H1 (cell line): ENCODE results near the gene PLA1A. TPM values are rescaled to one million over a fixed set of nuclear protein-coding genes. Genes with fewer than 3 reads are reported as not detected.

ENCODE experiments used
- CTCF ChIA-PET: fragments of 300-600 bp; sonication (Branson Sonifier 250); formaldehyde crosslinking; loops from one replicate; lab custom pipeline; 2021; ENCODE audit not compliant: partially characterized antibody; lab: Charles Lee
- POLR2A ChIA-PET: fragments of 300-600 bp; sonication (Branson Sonifier 250); formaldehyde crosslinking; loops from one replicate; lab custom pipeline; 2021; ENCODE audit warnings: inconsistent platforms; ENCODE audit not compliant: partially characterized antibody; lab: Charles Lee
- DNase-seq, 2 experiments: peaks; one replicate each; pipeline versions ENCODE4 v3.0.0 to v3.0.0-alpha.2; 2010 to 2022; ENCODE audit warnings: low spot score in 2 of 2, low read depth in 1 of 2, mixed read lengths in 1 of 2
- FAIRE-seq: peaks from 2 replicates; lab custom pipeline; 2011; peaks lifted over from hg19 to GRCh38; lab: Jason Lieb, UNC
- H2AFZ ChIP-seq: 2 replicates; pipeline ENCODE4 v1.8.1; 2012; ENCODE audit warnings: low read length, inconsistent platforms
- H2AK5ac ChIP-seq: 2 replicates; pipeline ENCODE4 v1.6.1; 2013; ENCODE audit warnings: low read depth, low read length
- H2BK120ac ChIP-seq: replicated peaks from 2 replicates; pipeline ENCODE3; 2013; ENCODE audit warnings: low read depth, low read length, inconsistent platforms
- H2BK12ac ChIP-seq: 2 replicates; pipeline ENCODE4 v1.6.1; 2013; ENCODE audit warnings: low read depth, low read length
- H2BK15ac ChIP-seq: 2 replicates; pipeline ENCODE4 v1.6.1; 2013; ENCODE audit warnings: low read length
- H2BK20ac ChIP-seq: 2 replicates; pipeline ENCODE4 v1.6.1; 2013; ENCODE audit warnings: low read length
- H2BK5ac ChIP-seq: 2 replicates; pipeline ENCODE4 v1.6.1; 2013; ENCODE audit warnings: low read depth, low read length
- H3K14ac ChIP-seq: 2 replicates; pipeline ENCODE4 v1.6.1; 2013; ENCODE audit warnings: inconsistent platforms; ENCODE audit not compliant: insufficient read length
- H3K18ac ChIP-seq: 2 replicates; pipeline ENCODE4 v1.6.1; 2013; ENCODE audit warnings: low read length; ENCODE audit errors: extremely low read depth
- H3K23ac ChIP-seq: 2 replicates; pipeline ENCODE4 v1.6.1; 2013; ENCODE audit warnings: inconsistent platforms; ENCODE audit not compliant: insufficient read length
- H3K23me2 ChIP-seq: 2 replicates; pipeline ENCODE4 v1.6.1; 2013; ENCODE audit warnings: low read depth, low read length
- H3K27ac ChIP-seq: 2 replicates; pipeline ENCODE4 v1.6.1; 2011; ENCODE audit warnings: low read depth, low read length, inconsistent platforms
- H3K27me3 ChIP-seq, 4 experiments: replicated peaks in 1 of 4; 1 replicate in 1 of 4; 2 replicates in 3 of 4; pipeline versions ENCODE4 v1.6.1 to v1.8.1; 2011 to 2013; ENCODE audit warnings: low read length in 3 of 4, mild to moderate bottlenecking in 3 of 4, inconsistent platforms in 2 of 4, mixed read lengths in 2 of 4, moderate library complexity in 1 of 4; ENCODE audit not compliant: control insufficient read depth in 3 of 4, insufficient read depth in 3 of 4; ENCODE audit errors: extremely low read depth in 1 of 4
- H3K36me3 ChIP-seq, 4 experiments: 2 replicates each; pipeline versions ENCODE4 v1.6.1 to v1.8.1; 2011 to 2013; ENCODE audit warnings: mild to moderate bottlenecking in 4 of 4, low read length in 3 of 4, moderate library complexity in 2 of 4, control low read depth in 1 of 4, inconsistent platforms in 1 of 4; ENCODE audit not compliant: insufficient read depth in 4 of 4, control insufficient read depth in 2 of 4
- H3K4ac ChIP-seq: replicated peaks from 2 replicates; pipeline ENCODE3; 2013; ENCODE audit warnings: low read length, low read depth, mixed read lengths, inconsistent platforms; ENCODE audit not compliant: insufficient read length
- H3K4me1 ChIP-seq, 4 experiments: replicated peaks in 1 of 4; 1 replicate in 1 of 4; 2 replicates in 3 of 4; pipeline versions ENCODE4 v1.6.1 to v1.8.1; 2011 to 2013; ENCODE audit warnings: low read length in 3 of 4, inconsistent platforms in 2 of 4, mixed read lengths in 1 of 4; ENCODE audit not compliant: insufficient read depth in 4 of 4, control insufficient read depth in 3 of 4
- H3K4me2 ChIP-seq, 2 experiments: 2 replicates each; pipeline versions ENCODE4 v1.6.1 to v1.8.1; 2011 to 2013; ENCODE audit warnings: low read depth in 2 of 2, low read length in 2 of 2, control low read depth in 1 of 2, inconsistent platforms in 1 of 2, mild to moderate bottlenecking in 1 of 2; ENCODE audit not compliant: insufficient read depth in 1 of 2
- H3K4me3 ChIP-seq, 4 experiments: fragments of 200-600, 300-600 bp in 1 of 4; sonication (generic), shearing (Covaris generic), sonication (Bioruptor Twin) in 1 of 4; 2 replicates each; pipeline versions ENCODE4 v1.5.1 to v1.8.1; 2011 to 2016; ENCODE audit warnings: low read length in 4 of 4, low read depth in 3 of 4, control low read depth in 2 of 4, inconsistent platforms in 2 of 4, mild to moderate bottlenecking in 2 of 4, mixed read lengths in 1 of 4, moderate library complexity in 1 of 4; ENCODE audit not compliant: insufficient read depth in 2 of 4; ENCODE audit errors: extremely low read depth in 1 of 4
- H3K56ac ChIP-seq: replicated peaks from 2 replicates; pipeline ENCODE3; 2013; ENCODE audit warnings: low read depth, mild to moderate bottlenecking, mixed read lengths, low read length, inconsistent platforms; ENCODE audit not compliant: insufficient read length
- H3K79me1 ChIP-seq: 2 replicates; pipeline ENCODE4 v1.6.1; 2013; ENCODE audit warnings: low read depth, low read length, control low read depth
- H3K79me2 ChIP-seq, 2 experiments: 2 replicates each; pipeline versions ENCODE4 v1.6.1 to v1.8.1; 2012 to 2013; ENCODE audit warnings: low read length in 2 of 2, mild to moderate bottlenecking in 2 of 2, inconsistent platforms in 1 of 2; ENCODE audit not compliant: insufficient read depth in 2 of 2, control insufficient read depth in 1 of 2
- H3K9ac ChIP-seq, 4 experiments: replicated peaks in 1 of 4; 1 replicate in 1 of 4; 2 replicates in 3 of 4; pipeline versions ENCODE4 v1.6.1 to v1.8.1; 2011 to 2013; ENCODE audit warnings: low read depth in 3 of 4, low read length in 3 of 4, control low read depth in 2 of 4, mild to moderate bottlenecking in 2 of 4, moderate library complexity in 2 of 4, inconsistent platforms in 1 of 4; ENCODE audit errors: extremely low read depth in 1 of 4
- H3K9me3 ChIP-seq, 2 experiments: 2 replicates each; pipeline versions ENCODE4 v1.6.1 to v1.8.1; 2012 to 2013; ENCODE audit warnings: mild to moderate bottlenecking in 2 of 2, moderate library complexity in 2 of 2, control low read depth in 1 of 2, inconsistent platforms in 1 of 2, low read depth in 1 of 2, low read length in 1 of 2, mixed read lengths in 1 of 2; ENCODE audit not compliant: insufficient read depth in 2 of 2
- H4K20me1 ChIP-seq, 2 experiments: replicated peaks in 1 of 2; 2 replicates each; pipeline versions ENCODE3 to v1.8.1; 2011 to 2013; ENCODE audit warnings: inconsistent platforms in 2 of 2, low read length in 2 of 2, mild to moderate bottlenecking in 1 of 2; ENCODE audit not compliant: insufficient read depth in 2 of 2, control insufficient read depth in 1 of 2
- H4K5ac ChIP-seq: 2 replicates; pipeline ENCODE4 v1.6.1; 2013; ENCODE audit warnings: low read length, low read depth, mixed read lengths, inconsistent platforms; ENCODE audit not compliant: insufficient read length
- H4K8ac ChIP-seq: 2 replicates; pipeline ENCODE4 v1.8.0; 2013; ENCODE audit warnings: mild to moderate bottlenecking, moderate library complexity, low read length, inconsistent platforms; ENCODE audit not compliant: insufficient read depth; ENCODE audit errors: extremely low read depth
- H4K91ac ChIP-seq: replicated peaks from 2 replicates; pipeline ENCODE3; 2013; ENCODE audit warnings: low read length, mixed read lengths, inconsistent platforms; ENCODE audit not compliant: insufficient read length
- BACH1 ChIP-seq: IDR thresholded peaks from 2 replicates; pipeline ENCODE4 v1.6.1; 2012; ENCODE audit warnings: low read length, improper control_type of control experiment
- WGBS, 2 experiments: shearing (Covaris generic) in 1 of 2; methylation state at CpG; one replicate each; pipeline versions ENCODE4 v1.1.6 to v1.1.7; 2013 to 2015; ENCODE audit warnings: low lambda C conversion rate in 2 of 2, mixed read lengths in 2 of 2, inconsistent platforms in 1 of 2, low coverage in 1 of 2, missing lambda C conversion rate in 1 of 2; ENCODE audit not compliant: insufficient replicate concordance in 2 of 2, insufficient coverage in 1 of 2, insufficient read length in 1 of 2; ENCODE audit errors: extremely low coverage in 1 of 2, missing lambda C conversion rate in 1 of 2; 5-methylcytosine and 5-hydroxymethylcytosine counted together
- polyA plus RNA-seq, 7 experiments: library from polyadenylated mRNA; depleted of rRNA in 3 of 7; stranded (reverse) in 5 of 7; unstranded in 2 of 7; fragments of >200 nt in 5 of 7; fragments of 200-250 nt in 2 of 7; gene quantifications; 1 replicate in 5 of 7; 2 replicates in 1 of 7; 4 replicates in 1 of 7; pipeline versions ENCODE4 v1.2.1 to v1.2.3, GENCODE V29; 2011 to 2013; ENCODE audit warnings: missing spikeins in 2 of 7, mixed read lengths in 2 of 7
- total RNA-seq: library from RNA; stranded (reverse); fragmentation: NEBNext Ultra II Directional; extraction: Animal tissue kit (Norgen Biotek cat#: 25700); gene quantifications from 2 replicates; pipeline ENCODE4 v1.2.1, GENCODE V29; 2021

PLA1A gene
- total and polyA plus RNA-seq, 2 of the 8 experiments (the other 6 are each of a cell fraction or from before 2014, with no cell fraction given) = not detected

DNA sequence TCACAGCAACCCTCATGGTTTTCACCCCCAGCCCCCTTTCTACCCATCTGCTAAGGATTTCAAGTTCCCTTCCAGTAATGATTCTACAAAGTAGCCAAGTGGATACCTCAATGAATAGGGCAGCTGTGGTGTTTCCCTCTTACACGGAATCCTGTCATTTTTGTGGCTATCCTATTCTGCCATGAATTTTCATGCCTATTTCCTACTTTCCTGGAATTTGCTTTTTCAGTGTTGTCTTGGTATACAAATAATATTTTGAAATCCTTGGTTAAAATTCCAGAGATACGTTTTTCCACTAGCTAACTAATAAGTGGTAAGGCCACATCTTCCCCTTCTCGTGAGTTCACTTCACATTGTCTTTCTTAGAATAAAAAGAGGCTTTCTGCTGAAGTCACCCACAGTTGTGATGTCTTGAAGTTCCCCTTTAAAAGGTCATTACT lies 10.9 kb upstream of the PLA1A start:
- no peak overlapping the region for H2BK5ac ChIP-seq
- no peak overlapping the region for H3K4ac ChIP-seq
- H3K36me3 ChIP-seq = no peaks in the 10 kb centered on the region
- no peaks in the 10 kb centered on the region for H3K79me1 ChIP-seq
- H2AFZ ChIP-seq = no peak overlapping the region
- no peak for TF ChIP-seq BACH1
- H2AK5ac ChIP-seq = no peak overlapping the region
- H3K4me2 ChIP-seq = no peak overlapping the region
- no peak overlapping the region for H2BK120ac ChIP-seq
- H3K27me3 ChIP-seq = no peaks in the 10 kb centered on the region
- H2BK15ac ChIP-seq = no peak overlapping the region
- 83% methylated on average over 3 of the region's 3 CpGs; no CpG with 5 or more reads in 1 of the 2 experiments for WGBS, 2 experiments
- no peak overlapping the region for H3K4me3 ChIP-seq
- peaks cover 1 to 9% (median 5%) of the 10 kb centered on the region in 4 experiments; a peak in 4 of 7 replicates for H3K4me1 ChIP-seq
- no peak overlapping the region for H3K56ac ChIP-seq
- H3K9me3 ChIP-seq = no peaks in the 10 kb centered on the region
- H3K9ac ChIP-seq = no peak overlapping the region
- H3K23me2 ChIP-seq = no peaks in the 10 kb centered on the region
- no peak overlapping the region for H4K8ac ChIP-seq
- DNase-seq (no peak), FAIRE-seq (no peak)
- ChIA-PET CTCF (interaction anchor here (1.4 to 2.9 kb wide), 3 partner anchors 9 to 57 kb away, joined by 3 to 17 read pairs (median 4); no protein-coding TSS in a partner anchor), POLR2A (no interaction called here)
- H2BK12ac ChIP-seq = no peak overlapping the region
- no peaks in the 10 kb centered on the region for H4K20me1 ChIP-seq
- H3K79me2 ChIP-seq = no peaks in the 10 kb centered on the region
- no peak overlapping the region for H4K5ac ChIP-seq
- no peak overlapping the region for H3K23ac ChIP-seq
- H2BK20ac ChIP-seq = no peak overlapping the region
- no peak overlapping the region for H3K27ac ChIP-seq
- H3K18ac ChIP-seq = no peak overlapping the region
- no peak overlapping the region for H4K91ac ChIP-seq
- H3K14ac ChIP-seq = no peak overlapping the region
